Measurements from ENCODE around the gene CCDC50. TPM values are rescaled to one million over a fixed set of nuclear protein-coding genes. Genes with fewer than 3 reads are reported as not detected.

The CCDC50 gene
- total RNA-seq, 2 donors from 2014 or later = 41.8 to 48.6 TPM

DNA sequence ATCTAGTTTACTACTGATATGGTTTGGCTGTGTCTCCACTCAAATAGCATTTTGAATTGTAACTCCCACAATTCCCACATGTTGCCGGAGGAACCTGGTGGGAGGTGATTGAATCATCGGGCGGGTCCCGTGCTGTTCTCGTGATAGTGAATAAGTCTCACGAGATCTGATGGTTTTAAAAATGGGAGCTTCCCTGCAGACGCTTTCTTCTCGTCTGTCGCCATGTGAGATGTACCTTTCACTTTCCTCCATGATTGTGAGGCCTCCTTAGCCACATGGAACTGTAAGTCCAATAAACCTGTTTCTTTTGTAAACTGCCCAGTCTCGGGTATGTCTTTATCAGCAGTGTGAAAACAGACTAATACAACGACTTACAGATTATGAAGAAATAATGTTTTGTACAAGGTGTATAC, 96.1 kb downstream of the CCDC50 start:
- no peaks in the 10 kb centered on the region for H3K27me3 Mint-ChIP-seq (ENCODE audit: insufficient read depth)
- H3K36me3 ChIP-seq (ENCODE audit: control insufficient read depth, insufficient read depth, low read length) = no peaks in the 10 kb centered on the region
- H3K4me3 ChIP-seq (ENCODE audit: low read length) = no peak overlapping the region
- H3K27ac Mint-ChIP-seq = no peak overlapping the region
- H3K4me3 Mint-ChIP-seq = no peak overlapping the region
- no peaks in the 10 kb centered on the region for H3K9me3 ChIP-seq (ENCODE audit: control insufficient read depth, low read length)
- H3K4me1 Mint-ChIP-seq = peaks cover 4% of the 10 kb centered on the region
- H3K27ac ChIP-seq (ENCODE audit: low read depth, low read length) = no peak overlapping the region
- no peaks in the 10 kb centered on the region for H3K36me3 Mint-ChIP-seq (ENCODE audit: low read depth)
- no peak for DNase-seq
- H3K4me1 ChIP-seq (ENCODE audit: control insufficient read depth, insufficient read depth, low read length) = peaks cover 4% of the 10 kb centered on the region
- H3K9me3 Mint-ChIP-seq = no peaks in the 10 kb centered on the region
- no peaks in the 10 kb centered on the region for H3K27me3 ChIP-seq (ENCODE audit: control insufficient read depth, insufficient read depth, low read length, poor library complexity, severe bottlenecking)
- 93 to 95% methylated on average over 11 of the region's 11 CpGs for WGBS, 2 experiments (ENCODE audit: insufficient coverage in 1 of 2, insufficient read length in 1 of 2)
- TF ChIP-seq, protein P1, sequence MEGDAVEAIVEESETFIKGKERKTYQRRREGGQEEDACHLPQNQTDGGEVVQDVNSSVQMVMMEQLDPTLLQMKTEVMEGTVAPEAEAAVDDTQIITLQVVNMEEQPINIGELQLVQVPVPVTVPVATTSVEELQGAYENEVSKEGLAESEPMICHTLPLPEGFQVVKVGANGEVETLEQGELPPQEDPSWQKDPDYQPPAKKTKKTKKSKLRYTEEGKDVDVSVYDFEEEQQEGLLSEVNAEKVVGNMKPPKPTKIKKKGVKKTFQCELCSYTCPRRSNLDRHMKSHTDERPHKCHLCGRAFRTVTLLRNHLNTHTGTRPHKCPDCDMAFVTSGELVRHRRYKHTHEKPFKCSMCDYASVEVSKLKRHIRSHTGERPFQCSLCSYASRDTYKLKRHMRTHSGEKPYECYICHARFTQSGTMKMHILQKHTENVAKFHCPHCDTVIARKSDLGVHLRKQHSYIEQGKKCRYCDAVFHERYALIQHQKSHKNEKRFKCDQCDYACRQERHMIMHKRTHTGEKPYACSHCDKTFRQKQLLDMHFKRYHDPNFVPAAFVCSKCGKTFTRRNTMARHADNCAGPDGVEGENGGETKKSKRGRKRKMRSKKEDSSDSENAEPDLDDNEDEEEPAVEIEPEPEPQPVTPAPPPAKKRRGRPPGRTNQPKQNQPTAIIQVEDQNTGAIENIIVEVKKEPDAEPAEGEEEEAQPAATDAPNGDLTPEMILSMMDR (conservative IDR thresholded peaks at IDR 0.05) = no peak
- no peak overlapping the region for H3K9ac ChIP-seq (ENCODE audit: extremely low read depth, low read length, poor library complexity, severe bottlenecking)

DNA sequence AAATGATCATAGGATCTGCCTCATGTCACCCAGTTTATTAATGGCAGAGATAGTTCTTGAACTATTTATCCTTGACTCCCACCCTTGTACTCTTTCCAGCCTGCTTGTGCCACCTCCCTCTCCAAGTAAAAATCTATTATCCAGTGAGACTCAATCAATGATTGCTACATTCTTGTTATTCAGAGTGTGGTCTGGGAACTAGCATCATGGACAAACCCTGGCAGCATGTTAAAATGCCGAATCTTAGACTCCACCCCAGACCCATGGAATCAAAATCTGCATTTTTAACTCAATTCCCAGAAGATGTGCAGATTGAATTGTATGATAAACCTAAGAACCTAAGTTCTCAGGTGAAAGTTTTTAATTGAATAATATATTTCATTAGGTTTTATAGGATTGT, 97.1 kb downstream of the CCDC50 start:
- DNase-seq = no peak
- no peak overlapping the region for H3K9ac ChIP-seq (ENCODE audit: extremely low read depth, low read length, poor library complexity, severe bottlenecking)
- H3K4me3 ChIP-seq (ENCODE audit: low read length) = no peak overlapping the region
- H3K36me3 ChIP-seq (ENCODE audit: control insufficient read depth, insufficient read depth, low read length) = no peaks in the 10 kb centered on the region
- H3K27ac ChIP-seq (ENCODE audit: low read depth, low read length) = no peak overlapping the region
- peaks cover 4% of the 10 kb centered on the region for H3K4me1 ChIP-seq (ENCODE audit: control insufficient read depth, insufficient read depth, low read length)
- Mint-ChIP-seq H3K27ac (no peak overlapping the region), H3K4me3 (no peak overlapping the region), H3K4me1 (peaks cover 4% of the 10 kb centered on the region), H3K9me3 (no peaks in the 10 kb centered on the region), H3K36me3 (ENCODE audit: low read depth) (no peaks in the 10 kb centered on the region), H3K27me3 (ENCODE audit: insufficient read depth) (no peaks in the 10 kb centered on the region)
- 100% methylated on average over 1 of the region's 1 CpG; no CpG with 5 or more reads in 1 of the 2 experiments for WGBS, 2 experiments (ENCODE audit: insufficient coverage in 1 of 2, insufficient read length in 1 of 2)
- H3K27me3 ChIP-seq (ENCODE audit: control insufficient read depth, insufficient read depth, low read length, poor library complexity, severe bottlenecking) = no peaks in the 10 kb centered on the region
- no peaks in the 10 kb centered on the region for H3K9me3 ChIP-seq (ENCODE audit: control insufficient read depth, low read length)
- TF ChIP-seq, protein P1 (conservative IDR thresholded peaks at IDR 0.05) = no peak

DNA sequence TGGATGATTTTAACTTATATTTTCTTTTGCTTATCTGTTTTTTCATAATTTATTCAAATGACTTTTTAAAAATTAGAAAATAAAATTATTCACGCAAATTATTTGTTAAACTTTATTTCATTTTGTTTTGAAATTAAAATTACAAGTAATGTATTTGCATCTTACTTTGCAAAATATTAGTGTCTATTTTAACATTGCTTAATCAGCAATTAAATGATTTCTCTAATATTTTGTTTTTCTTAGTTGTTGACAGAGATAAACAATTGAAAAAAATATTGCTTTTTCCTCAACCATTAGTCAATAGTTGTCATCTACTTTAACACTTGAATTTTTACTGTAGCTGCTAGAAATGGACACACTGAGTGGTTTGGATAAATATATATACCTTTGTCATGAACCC, 99.0 kb downstream of the CCDC50 start:
- H3K9me3 ChIP-seq (ENCODE audit: control insufficient read depth, low read length) = no peaks in the 10 kb centered on the region
- H3K36me3 Mint-ChIP-seq (ENCODE audit: low read depth) = no peaks in the 10 kb centered on the region
- no peaks in the 10 kb centered on the region for H3K27me3 ChIP-seq (ENCODE audit: control insufficient read depth, insufficient read depth, low read length, poor library complexity, severe bottlenecking)
- H3K36me3 ChIP-seq (ENCODE audit: control insufficient read depth, insufficient read depth, low read length) = no peaks in the 10 kb centered on the region
- peaks cover 4% of the 10 kb centered on the region for H3K4me1 Mint-ChIP-seq
- no peaks in the 10 kb centered on the region for H3K9me3 Mint-ChIP-seq
- no peaks in the 10 kb centered on the region for H3K27me3 Mint-ChIP-seq (ENCODE audit: insufficient read depth)
- no CpG with 5 or more reads among the region's 1 CpG for WGBS, 2 experiments (ENCODE audit: insufficient coverage in 1 of 2, insufficient read length in 1 of 2)
- peaks cover 4% of the 10 kb centered on the region for H3K4me1 ChIP-seq (ENCODE audit: control insufficient read depth, insufficient read depth, low read length)
- TF ChIP-seq, protein P1 (conservative IDR thresholded peaks at IDR 0.05) = no peak
- no peak overlapping the region for H3K4me3 Mint-ChIP-seq
- H3K27ac Mint-ChIP-seq = no peak overlapping the region
- DNase-seq = no peak
- H3K27ac ChIP-seq (ENCODE audit: low read depth, low read length) = no peak overlapping the region
- no peak overlapping the region for H3K4me3 ChIP-seq (ENCODE audit: low read length)
- H3K9ac ChIP-seq (ENCODE audit: extremely low read depth, low read length, poor library complexity, severe bottlenecking) = no peak overlapping the region
